ENCODE results near the gene CHST3. TPM values are rescaled to one million over a fixed set of nuclear protein-coding genes. Genes with fewer than 3 reads are reported as not detected.

CHST3 gene
- total RNA-seq, 4 donors from 2014 or later, result 17.9 to 29.3 (median 23.2) TPM

GRCh38 chr10:72002354-72003295, 38.4 kb downstream of the CHST3 start:
- H3K27me3 ChIP-seq, result no peaks in the 10 kb centered on the region

GRCh38 chr10:72006026-72006425, 41.8 kb downstream of the CHST3 start:
- H3K27me3 ChIP-seq, result no peaks in the 10 kb centered on the region
- 94% methylated on average over 2 of the region's 3 CpGs for WGBS
- H3K4me1 ChIP-seq, result peaks cover 54% of the 10 kb centered on the region
- no peak for TF ChIP-seq CTCF (IDR thresholded peaks at IDR 0.05)
- TF ChIP-seq POLR2A (IDR thresholded peaks at IDR 0.05), result no peak
- no peak for TF ChIP-seq EP300 (IDR thresholded peaks at IDR 0.05)
- no peak for TF ChIP-seq POLR2AphosphoS5 (IDR thresholded peaks at IDR 0.05)
- no peak overlapping the region for H3K27ac ChIP-seq
- peaks cover 28% of the 10 kb centered on the region for H3K36me3 ChIP-seq
- no peak for DNase-seq (ENCODE audit: low spot score in 2 of 2)
- H3K9me3 ChIP-seq, result no peaks in the 10 kb centered on the region
- H3K4me3 ChIP-seq, result no peak overlapping the region

More at GRCh38 chr10:72002354-72003295, 38.4 kb downstream of the CHST3 start:
- DNase-seq (ENCODE audit: low spot score in 2 of 2), result no peak
- Histone ChIP-seq H3K27ac (no peak overlapping the region), H3K9me3 (no peaks in the 10 kb centered on the region), H3K4me3 (no peak overlapping the region), H3K4me1 (peaks cover 54% of the 10 kb centered on the region), H3K36me3 (peaks cover 18% of the 10 kb centered on the region)
- 88% methylated on average over 8 of the region's 8 CpGs for WGBS
- TF ChIP-seq POLR2A (IDR thresholded peaks at IDR 0.05) (no peak), CTCF (IDR thresholded peaks at IDR 0.05) (no peak)

GRCh38 chr10:72007246-72007892, 43.2 kb downstream of the CHST3 start:
- Histone ChIP-seq H3K36me3 (peaks cover 28% of the 10 kb centered on the region), H3K27me3 (no peaks in the 10 kb centered on the region), H3K4me3 (no peak overlapping the region), H3K27ac (peak overlapping the region; percentile 1), H3K4me1 (peaks cover 52% of the 10 kb centered on the region), H3K9me3 (no peaks in the 10 kb centered on the region)
- WGBS, result 88% methylated on average over 43 of the region's 59 CpGs
- TF ChIP-seq CTCF (IDR thresholded peaks at IDR 0.05), result no peak
- no peak for DNase-seq (ENCODE audit: low spot score in 2 of 2)

GRCh38 chr10:72008096-72008981, 44.1 kb downstream of the CHST3 start:
- H3K4me3 ChIP-seq, result no peak overlapping the region
- H3K4me1 ChIP-seq, result peaks cover 52% of the 10 kb centered on the region
- no peak for TF ChIP-seq CTCF (IDR thresholded peaks at IDR 0.05)
- TF ChIP-seq POLR2AphosphoS5 (IDR thresholded peaks at IDR 0.05), result no peak
- TF ChIP-seq POLR2A (IDR thresholded peaks at IDR 0.05), result no peak
- TF ChIP-seq EP300 (IDR thresholded peaks at IDR 0.05), result no peak
- peak overlapping the region; percentile 92 for H3K27ac ChIP-seq
- H3K9me3 ChIP-seq, result no peaks in the 10 kb centered on the region
- DNase-seq (ENCODE audit: low spot score in 2 of 2), result no peak
- WGBS, result 79% methylated on average over 27 of the region's 58 CpGs
- peaks cover 28% of the 10 kb centered on the region for H3K36me3 ChIP-seq
- no peaks in the 10 kb centered on the region for H3K27me3 ChIP-seq

Data from suprapubic skin (tissue), 4 donors.